Endothelial cell of umbilical vein (primary cell): ENCODE data around the gene CHTF8. TPM values are rescaled to one million over a fixed set of nuclear protein-coding genes. Genes with fewer than 3 reads are reported as not detected.

Source experiments
- BruUV-seq: library from RNA; stranded (reverse); fragments of 400-500 nt; replicated peaks from 2 replicates; lab custom pipeline; 2021; lab: Mats Ljungman, UMichigan
- CTCF ChIA-PET: fragments of 300-600, 350-600 bp; sonication (Branson Sonifier 250); formaldehyde crosslinking; loops from one replicate; lab custom pipeline; 2021; ENCODE audit warnings: antibody characterized with exemption, inconsistent platforms; lab: Charles Lee
- POLR2A ChIA-PET: fragments of 300-600, 350-600 bp; sonication (Branson Sonifier 250); formaldehyde crosslinking; loops from one replicate; lab custom pipeline; 2021; ENCODE audit warnings: antibody characterized with exemption, inconsistent platforms; lab: Charles Lee
- DNase-seq: peaks from one replicate; pipeline ENCODE4 v3.0.0-alpha.2; 2011; ENCODE audit warnings: low read depth, low spot score
- FAIRE-seq: peaks from 2 replicates; lab custom pipeline; 2011; peaks lifted over from hg19 to GRCh38; lab: Jason Lieb, UNC
- H2AFZ ChIP-seq: 2 replicates; pipeline ENCODE4 v1.6.0; 2012; ENCODE audit warnings: low read depth, low read length, control low read depth, inconsistent platforms
- H3K27ac ChIP-seq: 2 replicates; pipeline ENCODE4 v1.5.1; 2011; ENCODE audit warnings: low read depth, mild to moderate bottlenecking, control low read depth, low read length, moderate library complexity; ENCODE audit not compliant: insufficient read depth
- H3K27me3 ChIP-seq, 2 experiments: 2 replicates each; pipeline versions ENCODE4 v1.6.0 to v1.6.1; 2011; ENCODE audit warnings: low read length in 2 of 2, mixed read lengths in 1 of 2; ENCODE audit not compliant: control insufficient read depth in 2 of 2, insufficient read depth in 2 of 2
- H3K36me3 ChIP-seq, 2 experiments: 2 replicates in 1 of 2; 3 replicates in 1 of 2; pipeline ENCODE4 v1.5.1; 2011; ENCODE audit warnings: low read length in 2 of 2, mild to moderate bottlenecking in 1 of 2, moderate library complexity in 1 of 2; ENCODE audit not compliant: control insufficient read depth in 2 of 2, insufficient read depth in 2 of 2; ENCODE audit errors: extremely low read depth in 1 of 2
- H3K4me1 ChIP-seq: 3 replicates; pipeline ENCODE4 v1.5.1; 2011; ENCODE audit warnings: mild to moderate bottlenecking, low read length; ENCODE audit not compliant: control insufficient read depth, insufficient read depth; ENCODE audit errors: extremely low read depth
- H3K4me2 ChIP-seq: 2 replicates; pipeline ENCODE4 v1.6.1; 2011; ENCODE audit warnings: low read length, control low read depth, mixed read lengths; ENCODE audit not compliant: insufficient read depth
- H3K4me3 ChIP-seq, 3 experiments: fragments of 200-600 bp in 1 of 3; sonication (generic), shearing (Covaris generic) in 1 of 3; replicated peaks in 1 of 3; 2 replicates each; pipeline ENCODE4 v1.5.1; 2011 to 2016; ENCODE audit warnings: control low read depth in 3 of 3, low read length in 3 of 3, mild to moderate bottlenecking in 2 of 3, inconsistent platforms in 1 of 3, low read depth in 1 of 3, moderate library complexity in 1 of 3; ENCODE audit not compliant: insufficient read depth in 1 of 3
- H3K79me2 ChIP-seq: 2 replicates; pipeline ENCODE4 v1.6.0; 2012; ENCODE audit warnings: low read length, inconsistent platforms; ENCODE audit not compliant: control insufficient read depth, insufficient read depth
- H3K9ac ChIP-seq: replicated peaks from 2 replicates; pipeline ENCODE3; 2011; ENCODE audit warnings: low read length, control low read depth; ENCODE audit not compliant: insufficient read depth; ENCODE audit errors: extremely low read depth
- H3K9me1 ChIP-seq: replicated peaks from 3 replicates; pipeline ENCODE4 v1.6.0; 2011; ENCODE audit warnings: mild to moderate bottlenecking, low read length; ENCODE audit not compliant: control insufficient read depth, insufficient read depth; ENCODE audit errors: extremely low read depth
- H3K9me3 ChIP-seq: replicated peaks from 2 replicates; pipeline ENCODE4 v1.5.1; 2012; ENCODE audit warnings: low read length, inconsistent platforms; ENCODE audit not compliant: control insufficient read depth, insufficient read depth
- H4K20me1 ChIP-seq: replicated peaks from 2 replicates; pipeline ENCODE3; 2011; ENCODE audit warnings: mild to moderate bottlenecking, low read length; ENCODE audit not compliant: control insufficient read depth, insufficient read depth; ENCODE audit errors: extremely low read depth
- CTCF ChIP-seq, 2 donors: IDR thresholded peaks; 1 replicate in 1 of 2; 2 replicates in 1 of 2; pipeline ENCODE4 v1.5.1; 2011; ENCODE audit warnings: low read length in 2 of 2, mild to moderate bottlenecking in 2 of 2, moderate library complexity in 2 of 2, control low read depth in 1 of 2, inconsistent platforms in 1 of 2, low read depth in 1 of 2; ENCODE audit not compliant: insufficient read depth in 1 of 2; ENCODE audit errors: extremely low read depth in 1 of 2
- EZH2 ChIP-seq: IDR thresholded peaks from 2 replicates; pipeline ENCODE4 v1.6.1; 2012; ENCODE audit warnings: borderline replicate concordance, low read depth, mild to moderate bottlenecking, moderate library complexity, low read length, inconsistent platforms; ENCODE audit not compliant: severe bottlenecking
- GATA2 ChIP-seq: IDR thresholded peaks from 2 replicates; pipeline ENCODE4 v1.7.0; 2011; ENCODE audit warnings: low read depth, mild to moderate bottlenecking, moderate library complexity, mixed read lengths, low read length; ENCODE audit not compliant: insufficient read length, insufficient read depth
- JUN ChIP-seq: IDR thresholded peaks from 2 replicates; pipeline ENCODE4 v1.6.1; 2011; ENCODE audit warnings: borderline replicate concordance, low read depth; ENCODE audit not compliant: insufficient read length, insufficient read depth
- MAX ChIP-seq: IDR thresholded peaks from 2 replicates; pipeline ENCODE4 v1.6.1; 2011; ENCODE audit not compliant: insufficient read depth, insufficient read length
- dilution Hi-C: fragments of 300-500 bp; cut with MboI; formaldehyde crosslinking; loops from one replicate; pipeline ENCODE4 v1.15.0; 2019; ENCODE audit warnings: low sequenced_read_pairs; ENCODE audit not compliant: extremely low pct_ligation_motif_present
- intact Hi-C: fragments of 100-400 bp; cut with micrococcal nuclease; formaldehyde crosslinking; loops from one replicate; pipeline ENCODE4 v1.10.0; 2022
- polyA plus RNA-seq, 4 experiments: library from polyadenylated mRNA; depleted of rRNA in 3 of 4; stranded (reverse) in 3 of 4; unstranded in 1 of 4; fragments of >200 nt; gene quantifications; 2 replicates each; pipeline versions ENCODE4 v1.2.1 to v1.2.3, GENCODE V29; 2011 to 2012; ENCODE audit warnings: missing spikeins in 1 of 4
- total RNA-seq: library from RNA; stranded (reverse); gene quantifications from 2 replicates; pipeline ENCODE4 v1.2.3, GENCODE V29; 2021

CHTF8 gene
- total and polyA plus RNA-seq, 2 donors (not counting 3 experiments of a cell fraction or from before 2014, with no cell fraction given) = 128 to 131 TPM

- peak; percentile 38 for DNase-seq
- ChIA-PET CTCF (interaction anchor here (0.6 to 1.9 kb wide), 8 partner anchors 8 to 225 kb away, joined by 3 to 7 read pairs (median 3); partner anchors contain the start of gene HAS3), POLR2A (interaction anchor here (0.6 to 0.8 kb wide), 3 partner anchors 32 to 226 kb away, joined by 5 read pairs; no protein-coding TSS in a partner anchor)
- H3K4me3 ChIP-seq = no peak overlapping the region
- no TSS peak for BruUV-seq
- H3K9ac ChIP-seq = no peak overlapping the region
- FAIRE-seq = peak; percentile 52
- no peaks in the 10 kb centered on the region for H4K20me1 ChIP-seq
- no peaks in the 10 kb centered on the region for H3K36me3 ChIP-seq
- no peak for TF ChIP-seq GATA2
- TF ChIP-seq JUN = peak; percentile 20
- H3K79me2 ChIP-seq = no peaks in the 10 kb centered on the region
- H3K9me1 ChIP-seq = no peaks in the 10 kb centered on the region
- H3K4me2 ChIP-seq = no peak overlapping the region
- H3K4me1 ChIP-seq = peaks cover 3% of the 10 kb centered on the region
- dilution Hi-C loops = no loop called here
- intact Hi-C loops = no loop called here
- H3K27me3 ChIP-seq = no peaks in the 10 kb centered on the region
- no peak overlapping the region for H3K27ac ChIP-seq
- H2AFZ ChIP-seq = no peak overlapping the region
- H3K9me3 ChIP-seq = no peaks in the 10 kb centered on the region
These were observed 59.1 kb downstream of the CHTF8 start for GRCh38 chr16:69073181-69073702.

- Histone ChIP-seq H3K36me3 (no peaks in the 10 kb centered on the region), H3K9me3 (no peaks in the 10 kb centered on the region), H4K20me1 (no peaks in the 10 kb centered on the region), H3K79me2 (no peaks in the 10 kb centered on the region), H3K4me1 (peaks cover 3% of the 10 kb centered on the region), H3K27ac (no peak overlapping the region), H3K9me1 (no peaks in the 10 kb centered on the region), H3K27me3 (no peaks in the 10 kb centered on the region), H3K4me2 (no peak overlapping the region), H2AFZ (no peak overlapping the region), H3K4me3 (no peak overlapping the region), H3K9ac (no peak overlapping the region)
- TF ChIP-seq MAX = no peak
- TF ChIP-seq CTCF (IDR thresholded peaks at IDR 0.05; ENCODE audit: extremely low read depth in 1 of 2, insufficient read depth in 1 of 2, low read depth in 1 of 2, low read length in 2 of 2) = no peak
- no peak for TF ChIP-seq EZH2
- BruUV-seq = no TSS peak
- DNase-seq = no peak
- FAIRE-seq = no peak
- POLR2A ChIA-PET = interaction anchor here (0.6 to 0.7 kb wide), 3 partner anchors 89 to 225 kb away, joined by 5 read pairs; no protein-coding TSS in a partner anchor
- dilution Hi-C loops = no loop called here
- intact Hi-C loops = no loop called here
- CTCF ChIA-PET = interaction anchor here (0.6 to 1.9 kb wide), 4 partner anchors 20 to 225 kb away, joined by 3 to 7 read pairs (median 4); partner anchors contain the start of gene HAS3
These were observed 59.8 kb downstream of the CHTF8 start for GRCh38 chr16:69072640-69072974.
